HG02623 (cell line): Measurements from ENCODE around the gene FBXW4.

Experiments used
- ATAC-seq: cut with Tn5 transposase; IDR thresholded peaks from one replicate; pipeline ENCODE4 v1.9.1; 2021; ENCODE audit warnings: moderate library complexity; ENCODE audit not compliant: unreplicated experiment

Gene FBXW4

DNA sequence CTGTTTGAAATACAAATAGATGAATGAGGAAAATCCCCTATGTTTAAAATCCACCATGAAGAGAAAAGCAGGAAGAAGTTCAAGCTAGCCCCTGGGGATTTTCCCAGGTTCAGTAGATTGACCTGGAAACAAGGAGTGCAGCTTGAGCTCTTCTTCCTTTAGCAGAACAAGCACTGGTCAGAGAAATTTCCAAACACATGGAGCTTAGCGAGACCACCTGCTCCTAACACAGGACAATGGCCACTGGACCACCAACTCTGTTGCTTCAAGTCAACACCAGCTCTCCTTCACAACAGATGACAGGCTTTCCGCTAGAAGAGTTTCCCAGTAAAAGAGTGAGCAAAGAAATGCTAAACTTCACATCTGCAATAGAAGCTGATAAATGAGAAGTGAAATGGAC is 9.4 kb upstream of the FBXW4 start:
- ATAC-seq, result no peak

DNA sequence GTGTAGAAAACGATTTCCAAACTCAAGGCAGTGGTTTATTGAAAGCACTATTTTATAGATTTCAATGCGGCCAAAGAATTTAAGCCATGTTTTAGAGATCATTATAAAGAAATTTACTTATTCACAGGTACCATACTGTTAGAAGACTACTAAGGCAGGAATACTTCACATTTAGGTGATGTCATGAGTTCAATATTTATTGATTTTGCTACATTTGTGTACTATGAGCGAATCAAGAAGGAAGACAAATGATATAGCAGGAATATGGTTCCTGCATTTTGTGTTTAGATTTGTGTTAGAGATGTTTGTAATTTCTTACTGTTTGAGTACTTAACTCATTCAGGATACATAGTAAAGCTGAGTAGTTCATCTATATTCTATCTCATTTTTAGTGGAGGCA is 1.7 kb upstream of the FBXW4 start:
- ATAC-seq, result no peak

DNA sequence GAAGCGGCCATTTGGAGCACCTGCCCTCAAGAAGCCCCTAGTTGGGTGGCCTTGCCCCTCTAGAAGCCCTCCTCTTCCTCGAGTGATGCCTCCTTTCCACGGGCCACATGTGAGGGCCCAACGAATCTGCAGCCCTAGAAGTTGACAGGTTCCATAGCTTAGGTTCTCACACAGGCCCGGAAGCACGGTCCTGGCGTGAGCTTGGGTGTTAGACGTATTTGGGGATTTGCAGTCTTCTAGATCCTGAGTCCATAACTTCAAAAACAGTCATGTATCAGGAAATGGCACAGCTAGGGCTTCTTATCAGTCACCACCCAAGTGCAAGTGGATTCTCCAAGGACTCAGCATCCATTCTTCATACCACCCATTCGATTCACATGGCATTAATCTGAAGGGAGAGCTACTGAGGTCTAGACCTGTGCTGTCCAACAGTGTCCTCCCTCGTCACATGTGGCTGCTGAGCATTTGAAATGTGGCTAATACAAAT is 477 bp upstream of the FBXW4 start:
- ATAC-seq, result no peak

DNA sequence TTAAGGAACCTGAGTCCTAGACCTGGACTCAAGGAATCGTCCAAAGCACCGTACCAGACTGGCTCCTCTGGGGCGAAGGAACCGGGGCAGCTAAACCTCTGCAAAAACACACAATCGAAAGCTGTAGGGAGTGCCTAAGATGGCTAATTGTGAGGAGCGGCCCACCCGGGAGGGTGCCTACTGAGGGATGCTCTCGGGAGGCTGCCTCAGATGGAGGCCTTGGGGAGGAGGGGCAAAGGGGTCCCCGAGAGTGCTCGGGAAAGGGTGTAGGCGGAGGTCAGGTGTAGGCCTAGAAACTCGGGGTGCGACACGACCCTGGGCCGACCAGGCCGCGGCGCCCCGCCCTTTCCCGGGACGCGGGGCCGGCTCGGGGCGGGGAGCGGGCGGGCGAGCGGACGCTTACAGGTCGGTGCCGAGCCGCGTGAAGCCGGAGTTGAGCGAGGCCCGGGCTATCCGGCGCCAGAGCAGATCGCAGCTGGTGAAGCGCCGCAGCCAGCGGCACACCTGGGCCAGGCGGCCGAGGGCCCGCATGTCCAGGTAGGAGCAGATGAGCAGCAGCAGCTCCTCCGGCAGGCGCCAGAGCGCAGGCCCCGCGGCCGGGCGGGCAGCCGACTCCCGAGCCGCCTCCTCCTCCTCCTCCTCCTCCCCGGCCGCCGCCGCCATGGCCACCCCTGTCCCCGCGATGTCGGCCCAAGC is 844 bp downstream of the FBXW4 start:
- ATAC-seq, result peak; percentile 69

- ATAC-seq, result no peak
These were observed 1.4 kb downstream of the FBXW4 start for GRCh38 chr10:101693651-101693977.

DNA sequence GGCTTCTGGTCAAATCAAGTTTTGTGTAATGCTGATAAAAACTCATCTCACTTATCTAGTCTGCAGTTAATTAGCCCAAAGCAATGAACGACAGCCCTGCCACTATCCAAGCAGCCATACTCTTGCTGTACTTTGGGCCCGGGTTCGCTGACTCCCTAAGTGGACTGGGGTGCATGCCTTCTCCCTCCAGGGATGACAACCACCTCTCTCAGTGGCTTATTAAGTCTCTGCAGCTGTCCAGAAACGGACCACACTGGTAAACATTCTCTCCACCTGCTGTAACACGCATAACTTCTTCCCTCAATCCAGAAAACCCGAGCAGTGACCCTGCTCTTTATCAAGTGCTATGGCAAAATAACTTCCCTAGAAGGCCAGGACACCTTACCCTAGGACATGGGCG is 3.9 kb downstream of the FBXW4 start:
- no peak for ATAC-seq

DNA sequence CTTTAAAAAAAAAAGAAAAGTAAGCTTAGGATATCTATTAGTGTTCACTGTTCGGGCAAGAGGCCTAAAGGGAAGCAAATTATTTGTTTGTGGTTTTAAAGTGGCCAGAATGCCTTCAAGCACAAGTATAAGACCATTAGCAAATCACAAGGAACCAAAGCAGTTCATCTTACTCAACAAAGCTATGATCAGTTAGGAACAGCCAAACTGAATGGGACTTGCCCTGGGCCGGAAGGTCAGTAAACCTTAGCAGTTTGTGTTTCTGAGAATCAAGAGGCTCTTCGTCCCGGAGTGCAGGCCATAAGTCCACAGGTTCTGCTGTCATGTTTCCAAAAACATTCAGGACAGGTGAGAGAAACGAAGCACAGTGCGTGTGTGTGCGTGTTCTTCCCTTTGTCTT is 4.5 kb downstream of the FBXW4 start:
- ATAC-seq, result no peak

- ATAC-seq, result no peak
These were observed 7.8 kb downstream of the FBXW4 start for GRCh38 chr10:101687071-101687658.

GRCh38 chr10:101686133-101686925 is 8.6 kb downstream of the FBXW4 start:
- no peak for ATAC-seq

DNA sequence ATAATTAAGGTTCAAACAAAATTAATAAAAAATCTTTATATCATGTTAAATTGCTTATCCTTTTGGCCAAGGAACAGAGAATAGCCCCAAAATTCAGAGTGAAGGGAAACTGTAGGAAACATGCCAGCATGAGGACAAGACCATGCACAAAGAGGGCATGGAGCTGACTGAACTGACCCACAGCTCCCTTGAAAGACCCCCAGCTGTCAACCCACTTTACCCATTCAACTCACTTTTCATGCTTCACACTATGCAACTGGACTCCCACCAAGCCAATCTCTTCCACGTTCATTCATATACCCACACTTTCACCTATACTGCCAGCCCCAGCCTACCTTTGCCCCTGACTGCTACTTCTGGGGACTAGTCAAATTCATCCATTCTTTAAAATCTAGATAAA is 10.2 kb downstream of the FBXW4 start:
- no peak for ATAC-seq

DNA sequence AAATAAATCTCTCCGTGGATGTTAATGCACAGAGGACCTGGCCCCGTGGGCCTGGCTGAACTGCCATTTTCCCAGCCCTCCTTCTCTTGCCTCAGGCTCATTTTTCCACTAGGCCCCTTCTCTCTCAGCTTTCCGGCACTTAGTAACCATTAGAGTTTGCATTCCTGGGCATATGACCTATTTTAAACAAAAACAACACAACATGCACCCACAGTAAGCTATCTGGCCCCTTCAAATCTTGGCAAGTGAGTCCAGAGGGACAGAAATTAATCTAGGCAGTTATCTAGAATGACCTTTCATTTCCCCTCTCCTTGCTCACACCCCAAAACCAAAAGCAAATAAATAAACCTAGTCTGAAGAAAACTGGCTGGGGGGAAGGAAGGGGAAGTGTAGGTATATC is 11.7 kb downstream of the FBXW4 start:
- ATAC-seq, result no peak

GRCh38 chr10:101682172-101682825 is 12.7 kb downstream of the FBXW4 start:
- ATAC-seq, result no peak

- ATAC-seq, result no peak
These were observed 18.4 kb downstream of the FBXW4 start for GRCh38 chr10:101676565-101676964.

DNA sequence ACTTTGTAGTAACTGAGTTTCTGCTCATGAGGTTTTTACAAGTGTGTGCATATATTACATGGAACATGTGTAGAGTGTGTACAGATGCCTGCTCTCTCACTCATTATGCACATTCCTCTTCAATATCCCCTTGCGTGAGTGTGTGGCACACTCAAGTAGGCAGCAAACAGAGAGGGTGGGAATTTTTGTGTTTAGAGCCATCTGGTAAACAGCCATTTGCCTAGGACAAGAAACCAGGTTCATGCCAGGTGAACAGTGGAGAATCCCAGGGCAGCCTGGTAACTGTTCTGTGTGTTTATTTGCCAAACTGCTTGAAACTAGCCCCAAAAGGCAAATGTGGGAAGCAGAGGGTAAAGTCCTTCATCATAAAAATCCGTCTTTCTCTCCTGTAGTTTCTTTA is 19.9 kb downstream of the FBXW4 start:
- ATAC-seq, result no peak

DNA sequence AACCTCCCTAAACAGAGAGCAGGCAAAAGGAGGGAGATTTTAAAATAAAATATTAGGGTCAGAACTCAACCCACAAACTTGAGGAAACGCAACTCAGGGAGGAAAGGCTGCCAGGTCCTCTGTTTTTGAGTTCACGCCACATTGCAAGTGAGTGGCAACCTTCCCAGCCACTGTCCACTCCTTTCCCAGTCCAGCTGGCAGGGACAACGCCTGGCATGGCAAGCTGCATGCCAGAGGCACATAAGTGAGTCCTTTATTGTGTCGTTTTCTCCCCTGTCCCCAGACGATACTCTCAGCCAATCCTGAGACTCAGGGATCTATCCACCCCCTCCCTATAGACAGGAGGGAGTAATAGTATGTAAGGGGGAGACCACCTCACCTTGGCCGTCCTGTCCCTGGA is 22.4 kb downstream of the FBXW4 start:
- no peak for ATAC-seq

DNA sequence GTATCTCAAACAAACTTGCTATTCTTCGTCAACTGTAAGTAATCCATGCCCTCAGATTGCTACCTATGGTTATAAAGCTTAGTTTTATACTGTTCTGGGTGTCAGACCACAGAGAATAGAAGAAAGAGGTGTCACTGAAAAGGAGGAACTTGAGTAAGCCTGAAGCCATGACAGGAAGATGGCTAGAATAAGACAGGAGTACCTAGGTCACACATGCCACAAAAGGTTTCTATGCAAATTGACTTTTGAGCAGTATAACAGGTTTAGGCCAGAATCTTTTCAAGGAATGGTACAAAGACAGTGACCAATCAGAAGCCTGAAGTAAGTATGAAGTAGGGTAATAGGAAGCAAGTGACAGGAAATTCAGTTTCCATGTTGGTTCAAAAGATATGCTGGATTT is 23.5 kb downstream of the FBXW4 start:
- peak; percentile 53 for ATAC-seq

DNA sequence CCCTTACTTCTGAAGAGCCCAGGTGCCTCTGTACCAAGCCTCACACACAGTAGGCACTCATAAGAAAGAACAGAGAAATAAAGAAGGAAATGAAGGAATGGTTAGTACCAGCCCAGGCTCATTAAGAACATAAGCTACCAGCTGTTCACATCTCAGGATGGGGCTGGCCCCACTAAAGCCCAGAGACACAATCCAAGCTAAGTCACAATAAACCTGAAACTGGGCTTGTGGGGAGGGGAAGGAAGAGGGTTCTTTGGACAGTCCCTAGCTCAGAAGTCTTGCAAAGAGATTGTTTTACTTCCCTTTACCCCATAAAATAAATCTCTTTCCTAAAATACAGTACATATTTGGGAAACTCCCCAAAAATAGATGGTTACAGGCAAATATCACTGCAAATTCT is 24.3 kb downstream of the FBXW4 start:
- peak; percentile 66 for ATAC-seq

GRCh38 chr10:101669181-101669580 is 25.8 kb downstream of the FBXW4 start:
- no peak for ATAC-seq

DNA sequence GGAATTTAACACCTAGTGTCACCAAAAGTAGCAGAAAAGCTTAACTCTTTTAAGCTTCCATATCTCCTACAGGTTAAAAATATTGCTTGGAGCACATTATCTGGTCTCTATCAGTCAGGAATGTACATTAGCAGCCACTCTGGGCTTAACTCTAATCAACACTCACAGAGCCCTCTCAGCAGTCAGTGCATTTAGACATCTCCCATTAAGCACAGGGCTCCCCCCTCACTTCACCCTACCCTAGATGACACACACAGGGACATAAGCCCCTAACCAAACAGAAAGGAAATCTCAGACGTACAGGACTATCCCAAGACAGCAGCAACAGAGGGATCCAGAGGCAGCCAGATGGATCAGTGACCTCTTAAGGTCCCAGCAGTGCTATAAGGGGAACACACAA is 26.4 kb downstream of the FBXW4 start:
- ATAC-seq, result no peak

DNA sequence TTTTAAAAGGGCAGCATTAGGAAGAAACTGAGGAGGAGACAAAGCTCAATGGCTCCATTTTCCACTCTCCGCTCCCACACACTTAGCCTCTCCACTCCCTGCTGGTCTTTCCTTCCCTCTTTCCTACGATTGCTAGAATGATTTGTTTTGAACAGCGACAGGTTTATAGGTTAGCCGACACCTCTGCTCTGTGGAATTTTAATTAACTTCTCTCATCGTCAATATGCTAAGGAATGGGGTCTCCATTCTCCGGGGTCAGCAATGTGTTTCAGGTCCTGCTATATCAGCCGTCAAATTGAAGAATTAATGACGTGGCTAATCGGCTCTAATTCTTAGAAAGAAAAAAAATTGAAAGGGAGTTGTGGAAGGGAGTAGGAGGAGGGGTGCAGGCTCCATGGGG is 28.9 kb downstream of the FBXW4 start:
- no peak for ATAC-seq

GRCh38 chr10:101663097-101663496 is 31.9 kb downstream of the FBXW4 start:
- no peak for ATAC-seq

DNA sequence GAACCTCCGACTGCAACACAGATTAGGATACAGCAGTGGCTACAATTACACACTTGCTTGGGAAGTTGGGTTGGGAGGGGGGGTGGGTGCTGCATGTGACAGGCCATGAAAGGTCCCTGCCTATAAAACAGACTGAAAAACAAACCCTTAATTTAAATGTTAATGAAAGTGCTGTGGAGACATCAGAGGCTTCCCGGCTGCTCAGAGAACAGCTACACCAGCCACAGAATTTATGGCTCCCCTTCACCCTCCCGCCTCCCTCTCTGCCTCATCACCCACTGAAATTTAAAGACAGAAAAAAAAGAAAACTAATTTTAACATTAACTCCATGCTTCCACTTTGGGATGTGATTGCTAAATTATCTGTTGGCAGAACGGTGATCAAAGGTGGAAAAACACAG is 34.7 kb downstream of the FBXW4 start:
- ATAC-seq, result no peak
